ENCODE measurements around the gene LINS1. TPM values are rescaled to one million over a fixed set of nuclear protein-coding genes. Genes with fewer than 3 reads are reported as not detected.

LINS1 gene
- total and polyA plus RNA-seq, 10 donors, result 7.7 to 71.1 (median 28.6) TPM

- H3K9me3 ChIP-seq, result no peaks in the 10 kb centered on the region
- H3K27me3 ChIP-seq (replicated peaks in 1 of 7), result peaks cover 0 to 6% (median 0%) of the 10 kb centered on the region in 7 donors
- peak in 1 of 3 donors; percentile 10 for TF ChIP-seq POLR2AphosphoS5 (IDR thresholded peaks at IDR 0.05)
- TF ChIP-seq, protein P1, sequence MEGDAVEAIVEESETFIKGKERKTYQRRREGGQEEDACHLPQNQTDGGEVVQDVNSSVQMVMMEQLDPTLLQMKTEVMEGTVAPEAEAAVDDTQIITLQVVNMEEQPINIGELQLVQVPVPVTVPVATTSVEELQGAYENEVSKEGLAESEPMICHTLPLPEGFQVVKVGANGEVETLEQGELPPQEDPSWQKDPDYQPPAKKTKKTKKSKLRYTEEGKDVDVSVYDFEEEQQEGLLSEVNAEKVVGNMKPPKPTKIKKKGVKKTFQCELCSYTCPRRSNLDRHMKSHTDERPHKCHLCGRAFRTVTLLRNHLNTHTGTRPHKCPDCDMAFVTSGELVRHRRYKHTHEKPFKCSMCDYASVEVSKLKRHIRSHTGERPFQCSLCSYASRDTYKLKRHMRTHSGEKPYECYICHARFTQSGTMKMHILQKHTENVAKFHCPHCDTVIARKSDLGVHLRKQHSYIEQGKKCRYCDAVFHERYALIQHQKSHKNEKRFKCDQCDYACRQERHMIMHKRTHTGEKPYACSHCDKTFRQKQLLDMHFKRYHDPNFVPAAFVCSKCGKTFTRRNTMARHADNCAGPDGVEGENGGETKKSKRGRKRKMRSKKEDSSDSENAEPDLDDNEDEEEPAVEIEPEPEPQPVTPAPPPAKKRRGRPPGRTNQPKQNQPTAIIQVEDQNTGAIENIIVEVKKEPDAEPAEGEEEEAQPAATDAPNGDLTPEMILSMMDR (IDR thresholded peaks at IDR 0.05 in 8 of 11, conservative IDR thresholded peaks at IDR 0.05 in 3 of 11), result no peak
- H3K27ac ChIP-seq, result no peak overlapping the region
- no peak for DNase-seq
- H3K4me3 ChIP-seq, result no peak overlapping the region
- peaks cover 0 to 15% (median 7%) of the 10 kb centered on the region in 6 donors for H3K4me1 ChIP-seq
- H3K36me3 ChIP-seq, result no peaks in the 10 kb centered on the region
- 57 to 73% (median 68%) methylated on average over 11 of the region's 11 CpGs for WGBS, 5 donors
- intact Hi-C loops (cut with DNase I; ENCODE audit: low total_unique reads), result no loop called here
Measured at GRCh38 chr15:100531823-100532327, 70.1 kb downstream of the LINS1 start.

DNA sequence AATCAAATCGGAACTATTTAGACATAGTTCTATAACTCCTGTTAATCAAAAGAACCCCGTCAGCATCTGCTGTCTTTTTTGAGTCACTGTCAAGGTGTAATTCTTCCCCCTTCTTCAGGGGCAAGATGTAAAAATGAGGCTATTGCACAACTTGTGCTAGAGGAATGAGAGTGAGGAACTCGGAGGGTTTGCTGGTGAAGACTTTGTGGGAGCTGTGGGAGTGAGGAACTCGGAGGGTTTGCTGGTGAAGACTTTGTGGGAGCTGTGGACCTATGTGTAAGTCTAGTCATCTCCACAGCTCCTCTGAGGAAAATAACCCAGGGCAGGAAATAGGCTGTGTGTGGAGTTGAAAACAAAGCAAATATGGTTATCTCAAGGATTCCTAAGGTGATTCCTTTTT lies 70.8 kb downstream of the LINS1 start:
- H3K27ac ChIP-seq, result no peak overlapping the region
- intact Hi-C loops (cut with DNase I; ENCODE audit: low total_unique reads), result no loop called here
- peaks cover 0 to 6% (median 0%) of the 10 kb centered on the region in 7 donors for H3K27me3 ChIP-seq (replicated peaks in 1 of 7)
- no peak for DNase-seq
- H3K4me3 ChIP-seq, result no peak overlapping the region
- peaks cover 0 to 11% (median 5%) of the 10 kb centered on the region in 6 donors for H3K4me1 ChIP-seq
- no peaks in the 10 kb centered on the region for H3K9me3 ChIP-seq
- WGBS, 5 donors, result 64 to 83% (median 72%) methylated on average over 4 of the region's 4 CpGs
- TF ChIP-seq POLR2AphosphoS5 (IDR thresholded peaks at IDR 0.05), result no peak
- no peak for TF ChIP-seq POLR2A (IDR thresholded peaks at IDR 0.05)
- TF ChIP-seq, protein P1 (IDR thresholded peaks at IDR 0.05 in 8 of 11, conservative IDR thresholded peaks at IDR 0.05 in 3 of 11), result no peak
- H3K36me3 ChIP-seq, result no peaks in the 10 kb centered on the region

GRCh38 chr15:100529556-100529955 lies 72.4 kb downstream of the LINS1 start:
- DNase-seq, result no peak
- intact Hi-C loops (cut with DNase I; ENCODE audit: low total_unique reads), result no loop called here
- WGBS, 5 donors, result 91 to 99% (median 95%) methylated on average over 2 of the region's 2 CpGs

DNA sequence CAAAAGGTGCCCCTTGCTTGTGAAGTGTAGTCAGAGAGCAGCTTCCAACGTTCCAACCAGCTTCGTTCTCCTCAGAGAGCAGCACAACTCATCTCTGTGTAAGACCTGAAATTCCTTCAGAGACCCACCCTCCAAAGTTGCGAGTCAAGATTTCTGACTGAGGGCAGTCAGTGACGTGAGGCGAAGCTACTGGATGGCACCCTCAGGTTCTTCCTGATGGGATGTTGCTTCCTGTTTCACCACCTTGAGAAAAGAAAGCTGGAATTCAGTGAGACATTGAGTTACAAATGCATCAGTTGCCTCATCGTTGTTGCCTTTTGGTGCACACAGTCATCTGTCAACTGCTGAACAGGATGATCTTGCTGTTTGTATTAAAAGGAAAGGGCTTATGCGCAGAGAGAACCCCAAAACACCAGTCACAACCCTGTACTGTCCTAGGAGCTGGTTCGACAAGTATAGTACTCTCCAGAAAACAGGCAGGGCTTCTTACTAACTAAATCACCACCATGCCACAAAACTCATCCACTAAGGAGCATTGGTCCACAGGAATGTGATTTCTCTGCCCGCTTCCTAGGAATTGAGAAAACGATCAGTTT lies 73.1 kb downstream of the LINS1 start, which contains the start of gene CERS3:
TSS of gene CERS3 (minus strand) at position 118 of the 596 bp plus-strand sequence. CDS start 27,101 bp downstream, outside the sequence.
- Histone ChIP-seq H3K4me1 (peaks cover 0 to 11% (median 5%) of the 10 kb centered on the region in 6 donors), H3K9me3 (no peaks in the 10 kb centered on the region), H3K36me3 (no peaks in the 10 kb centered on the region), H3K27me3 (replicated peaks in 1 of 7) (peaks cover 0 to 6% (median 0%) of the 10 kb centered on the region in 7 donors), H3K4me3 (no peak within 1 kb of the TSS), H3K27ac (no peak within 1 kb of the TSS)
- intact Hi-C loops (cut with DNase I; ENCODE audit: low total_unique reads), result no loop called here
- WGBS, 5 donors, result 86 to 89% (median 89%) methylated on average over 10 of the region's 10 CpGs
- no peak for DNase-seq
- TF ChIP-seq, protein P1 (IDR thresholded peaks at IDR 0.05 in 8 of 11, conservative IDR thresholded peaks at IDR 0.05 in 3 of 11), result no peak
- TF ChIP-seq POLR2AphosphoS5 (IDR thresholded peaks at IDR 0.05), result no peak
- TF ChIP-seq POLR2A (IDR thresholded peaks at IDR 0.05), result no peak

More at GRCh38 chr15:100529556-100529955, 72.4 kb downstream of the LINS1 start:
- peaks cover 0 to 11% (median 5%) of the 10 kb centered on the region in 6 donors for H3K4me1 ChIP-seq
- H3K36me3 ChIP-seq, result no peaks in the 10 kb centered on the region
- TF ChIP-seq POLR2AphosphoS5 (IDR thresholded peaks at IDR 0.05) (no peak), POLR2A (IDR thresholded peaks at IDR 0.05) (no peak)
- TF ChIP-seq, protein P1 (IDR thresholded peaks at IDR 0.05 in 8 of 11, conservative IDR thresholded peaks at IDR 0.05 in 3 of 11), result no peak
- peaks cover 0 to 6% (median 0%) of the 10 kb centered on the region in 7 donors for H3K27me3 ChIP-seq (replicated peaks in 1 of 7)
- no peaks in the 10 kb centered on the region for H3K9me3 ChIP-seq
- H3K27ac ChIP-seq, result no peak overlapping the region
- H3K4me3 ChIP-seq, result no peak overlapping the region

All from spleen (tissue), 11 donors.